H9 (cell line): ENCODE results near the gene POMGNT1. TPM values are rescaled to one million over a fixed set of nuclear protein-coding genes. Genes with fewer than 3 reads are reported as not detected.

Experiments used
- DNase-seq: peaks from one replicate; pipeline ENCODE4 v3.0.0-alpha.2; 2017
- H2AFZ ChIP-seq: one replicate; pipeline ENCODE4 v1.6.1; 2013; ENCODE audit warnings: mild to moderate bottlenecking, low read length, control low read depth, moderate library complexity
- H2AK5ac ChIP-seq: 2 replicates; pipeline ENCODE4 v1.6.1; 2013; ENCODE audit warnings: low read length, control low read depth, mixed read lengths; ENCODE audit not compliant: insufficient read length
- H2BK120ac ChIP-seq: one replicate; pipeline ENCODE4 v1.6.1; 2013; ENCODE audit warnings: low read depth, mild to moderate bottlenecking, low read length, control low read depth, inconsistent platforms; ENCODE audit not compliant: poor library complexity, severe bottlenecking
- H2BK12ac ChIP-seq: 2 replicates; pipeline ENCODE4 v1.6.1; 2013; ENCODE audit warnings: low read length, control low read depth, mixed read lengths, low read depth; ENCODE audit not compliant: insufficient read length
- H2BK15ac ChIP-seq: 2 replicates; pipeline ENCODE4 v1.6.1; 2013; ENCODE audit warnings: low read depth, low read length, control low read depth
- H2BK20ac ChIP-seq: one replicate; pipeline ENCODE4 v1.6.1; 2013; ENCODE audit warnings: low read depth, mild to moderate bottlenecking, low read length, control low read depth, inconsistent platforms; ENCODE audit not compliant: poor library complexity, severe bottlenecking
- H2BK5ac ChIP-seq: 2 replicates; pipeline ENCODE4 v1.6.1; 2013; ENCODE audit warnings: low read length, control low read depth, mixed read lengths; ENCODE audit not compliant: insufficient read length
- H3K14ac ChIP-seq: 2 replicates; pipeline ENCODE4 v1.6.1; 2013; ENCODE audit warnings: low read length, control low read depth; ENCODE audit not compliant: insufficient read depth
- H3K18ac ChIP-seq: 2 replicates; pipeline ENCODE4 v1.6.1; 2013; ENCODE audit warnings: low read depth, mild to moderate bottlenecking, mixed read lengths, low read length, control low read depth; ENCODE audit not compliant: insufficient read length
- H3K23ac ChIP-seq: 2 replicates; pipeline ENCODE4 v1.6.1; 2013; ENCODE audit warnings: low read length, control low read depth, mixed read lengths, low read depth; ENCODE audit not compliant: insufficient read length
- H3K23me2 ChIP-seq: 2 replicates; pipeline ENCODE4 v1.6.1; 2013; ENCODE audit warnings: low read depth, mild to moderate bottlenecking, mixed read lengths, low read length, control low read depth; ENCODE audit not compliant: insufficient read length, poor library complexity, severe bottlenecking
- H3K27ac ChIP-seq: 2 replicates; pipeline ENCODE4 v1.5.1; 2013; ENCODE audit warnings: low read length, control low read depth, mixed read lengths, low read depth; ENCODE audit not compliant: insufficient read length
- H3K27me3 ChIP-seq: 2 replicates; pipeline ENCODE4 v1.6.1; 2013; ENCODE audit warnings: low read length, control low read depth, inconsistent platforms; ENCODE audit not compliant: insufficient read depth
- H3K4ac ChIP-seq: 2 replicates; pipeline ENCODE4 v1.6.1; 2013; ENCODE audit warnings: low read depth, mild to moderate bottlenecking, control low read depth, inconsistent platforms, low read length, moderate library complexity
- H3K4me1 ChIP-seq: 2 replicates; pipeline ENCODE4 v1.6.1; 2013; ENCODE audit warnings: low read length, control low read depth, inconsistent platforms; ENCODE audit not compliant: insufficient read depth
- H3K4me2 ChIP-seq: 2 replicates; pipeline ENCODE4 v1.6.1; 2013; ENCODE audit warnings: low read length, control low read depth, mixed read lengths; ENCODE audit not compliant: insufficient read length, insufficient read depth
- H3K56ac ChIP-seq: 2 replicates; pipeline ENCODE4 v1.6.1; 2013; ENCODE audit warnings: low read depth, mild to moderate bottlenecking, mixed read lengths, low read length, control low read depth; ENCODE audit not compliant: insufficient read length
- H3K79me1 ChIP-seq: 2 replicates; pipeline ENCODE4 v1.6.1; 2013; ENCODE audit warnings: low read depth, mild to moderate bottlenecking, moderate library complexity, low read length, control low read depth, inconsistent platforms; ENCODE audit not compliant: insufficient read depth, poor library complexity, severe bottlenecking
- H3K79me2 ChIP-seq: 2 replicates; pipeline ENCODE4 v1.6.1; 2013; ENCODE audit warnings: low read length, control low read depth, inconsistent platforms; ENCODE audit not compliant: insufficient read depth
- H3K9ac ChIP-seq: 2 replicates; pipeline ENCODE4 v1.6.1; 2013; ENCODE audit warnings: low read length, control low read depth, mixed read lengths; ENCODE audit not compliant: insufficient read length; ENCODE audit errors: extremely low read depth
- H3K9me3 ChIP-seq: one replicate; pipeline ENCODE4 v1.6.1; 2013; ENCODE audit warnings: low read depth, low read length, inconsistent platforms; ENCODE audit not compliant: control insufficient read depth
- H3T11ph ChIP-seq: one replicate; pipeline ENCODE4 v1.6.1; 2013; ENCODE audit warnings: mild to moderate bottlenecking, low read length, control low read depth, inconsistent platforms
- H4K20me1 ChIP-seq: one replicate; pipeline ENCODE4 v1.6.1; 2013; ENCODE audit not compliant: control insufficient read depth, insufficient read length, insufficient read depth
- H4K5ac ChIP-seq: 2 replicates; pipeline ENCODE4 v1.6.1; 2013; ENCODE audit warnings: low read depth, mild to moderate bottlenecking, mixed read lengths, low read length, control low read depth; ENCODE audit not compliant: insufficient read length
- H4K8ac ChIP-seq: replicated peaks from 2 replicates; pipeline ENCODE4 v1.6.1; 2013; ENCODE audit warnings: low read length, control low read depth, mixed read lengths, low read depth; ENCODE audit not compliant: insufficient read length
- H4K91ac ChIP-seq: 2 replicates; pipeline ENCODE4 v1.6.1; 2013; ENCODE audit warnings: low read depth, mild to moderate bottlenecking, moderate library complexity, mixed read lengths, low read length, control low read depth; ENCODE audit not compliant: insufficient read length
- H3K27ac Mint-ChIP-seq, 3 experiments: 2 replicates in 2 of 3; 3 replicates in 1 of 3; pipeline ENCODE4 v1.8.0; 2020 to 2021; ENCODE audit warnings: mixed read lengths in 3 of 3, mild to moderate bottlenecking in 1 of 3, moderate library complexity in 1 of 3
- H3K27me3 Mint-ChIP-seq: 2 replicates; pipeline ENCODE4 v1.8.0; 2021; ENCODE audit warnings: low read depth, mild to moderate bottlenecking, moderate library complexity, mixed read lengths
- H3K36me3 Mint-ChIP-seq, 3 experiments: 2 replicates in 2 of 3; 3 replicates in 1 of 3; pipeline ENCODE4 v1.8.0; 2020 to 2021; ENCODE audit warnings: low read depth in 3 of 3, mixed read lengths in 3 of 3; ENCODE audit not compliant: insufficient read depth in 1 of 3
- H3K4me1 Mint-ChIP-seq, 2 experiments: 2 replicates each; pipeline ENCODE4 v1.8.0; 2020; ENCODE audit warnings: mixed read lengths in 2 of 2
- H3K4me3 Mint-ChIP-seq, 2 experiments: 2 replicates in 1 of 2; 3 replicates in 1 of 2; pipeline ENCODE4 v1.8.0; 2020 to 2021; ENCODE audit warnings: mild to moderate bottlenecking in 2 of 2, mixed read lengths in 2 of 2, moderate library complexity in 1 of 2
- H3K9me3 Mint-ChIP-seq, 2 experiments: 2 replicates in 1 of 2; 3 replicates in 1 of 2; pipeline ENCODE4 v1.8.0; 2020; ENCODE audit warnings: mild to moderate bottlenecking in 2 of 2, mixed read lengths in 2 of 2, moderate library complexity in 1 of 2
- WGBS: extraction: QIAGEN DNeasy Blood & Tissue Kit; methylation state at CpG from one replicate; pipeline ENCODE4 v1.1.7; 2013; ENCODE audit warnings: missing lambda C conversion rate, low lambda C conversion rate, mixed read lengths; ENCODE audit not compliant: insufficient read length; ENCODE audit errors: extremely low coverage; 5-methylcytosine and 5-hydroxymethylcytosine counted together
- total RNA-seq: library from RNA; stranded (reverse); gene quantifications from 2 replicates; pipeline ENCODE4 v1.2.1, GENCODE V29; 2021
- TF ChIP-seq, protein P1 (sequence below): fragments of 200-600 bp; sonication (generic); conservative IDR thresholded peaks from 3 replicates; pipeline ENCODE4 v1.8.0; 2021; ENCODE audit warnings: antibody characterized with exemption, mild to moderate bottlenecking

The POMGNT1 gene
- total RNA-seq, 1 experiment from 2014 or later = 62.6 TPM

DNA sequence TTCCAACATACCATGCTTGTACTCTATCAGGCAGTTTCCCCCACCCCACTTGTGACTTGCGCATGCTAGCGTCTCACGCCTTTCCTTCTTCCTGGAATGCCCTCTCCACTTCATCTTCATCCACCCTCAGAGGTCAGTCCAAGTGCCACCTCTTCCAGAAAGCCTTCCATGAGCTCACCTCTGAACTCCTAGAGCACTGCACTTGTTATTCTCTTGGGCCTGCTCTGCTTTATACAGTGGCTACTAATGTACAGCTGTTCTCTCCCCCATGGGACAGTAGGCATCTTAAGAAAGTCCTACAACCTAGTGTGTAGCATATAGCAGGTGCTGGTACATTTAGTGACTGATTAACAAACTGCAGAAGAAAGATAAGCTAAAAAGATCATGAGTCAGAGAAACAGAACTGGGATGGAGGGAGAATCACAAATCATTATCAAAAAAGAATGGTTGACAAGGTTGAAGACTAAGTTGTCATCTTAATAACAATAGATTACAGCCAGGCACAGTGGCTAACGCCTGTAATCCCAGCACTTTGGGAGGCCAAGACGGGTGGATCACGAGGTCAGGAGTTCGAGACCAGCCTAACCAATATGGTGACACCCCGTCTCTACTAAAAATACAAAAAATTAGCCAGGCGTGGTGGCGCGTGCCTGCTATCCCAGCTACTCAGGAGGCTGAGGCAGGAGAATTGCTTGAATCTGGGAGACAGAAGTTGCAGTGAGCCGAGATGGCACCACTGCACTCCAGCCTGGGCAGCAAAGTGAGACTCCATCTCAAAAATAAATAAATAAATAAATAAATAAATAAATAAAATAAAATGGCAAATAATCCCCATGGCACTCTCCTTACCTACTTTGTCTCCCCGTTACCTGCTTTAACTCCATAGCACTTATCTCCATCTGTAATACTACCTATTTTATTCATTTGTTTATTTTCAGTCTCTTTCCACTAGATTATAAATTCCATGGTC, 39.6 kb downstream of the POMGNT1 start:
- H3K27ac Mint-ChIP-seq = no peak overlapping the region
- no CpG with 5 or more reads among the region's 13 CpGs for WGBS
- TF ChIP-seq, protein P1, sequence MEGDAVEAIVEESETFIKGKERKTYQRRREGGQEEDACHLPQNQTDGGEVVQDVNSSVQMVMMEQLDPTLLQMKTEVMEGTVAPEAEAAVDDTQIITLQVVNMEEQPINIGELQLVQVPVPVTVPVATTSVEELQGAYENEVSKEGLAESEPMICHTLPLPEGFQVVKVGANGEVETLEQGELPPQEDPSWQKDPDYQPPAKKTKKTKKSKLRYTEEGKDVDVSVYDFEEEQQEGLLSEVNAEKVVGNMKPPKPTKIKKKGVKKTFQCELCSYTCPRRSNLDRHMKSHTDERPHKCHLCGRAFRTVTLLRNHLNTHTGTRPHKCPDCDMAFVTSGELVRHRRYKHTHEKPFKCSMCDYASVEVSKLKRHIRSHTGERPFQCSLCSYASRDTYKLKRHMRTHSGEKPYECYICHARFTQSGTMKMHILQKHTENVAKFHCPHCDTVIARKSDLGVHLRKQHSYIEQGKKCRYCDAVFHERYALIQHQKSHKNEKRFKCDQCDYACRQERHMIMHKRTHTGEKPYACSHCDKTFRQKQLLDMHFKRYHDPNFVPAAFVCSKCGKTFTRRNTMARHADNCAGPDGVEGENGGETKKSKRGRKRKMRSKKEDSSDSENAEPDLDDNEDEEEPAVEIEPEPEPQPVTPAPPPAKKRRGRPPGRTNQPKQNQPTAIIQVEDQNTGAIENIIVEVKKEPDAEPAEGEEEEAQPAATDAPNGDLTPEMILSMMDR = no peak

More for the DNA sequence above, 39.6 kb downstream of the POMGNT1 start:
- Histone ChIP-seq H3K23ac (no peak overlapping the region), H4K20me1 (no peaks in the 10 kb centered on the region), H3K79me1 (no peaks in the 10 kb centered on the region), H2BK120ac (no peak overlapping the region), H3T11ph (no peak overlapping the region), H2BK20ac (no peak overlapping the region), H4K8ac (no peak overlapping the region), H3K56ac (no peak overlapping the region), H4K91ac (no peak overlapping the region), H3K18ac (no peak overlapping the region), H3K23me2 (no peaks in the 10 kb centered on the region), H3K9me3 (no peaks in the 10 kb centered on the region), H3K4me2 (no peak overlapping the region), H3K4me1 (no peaks in the 10 kb centered on the region), H3K79me2 (no peaks in the 10 kb centered on the region), H2AK5ac (no peak overlapping the region), H4K5ac (no peak overlapping the region), H3K4ac (no peak overlapping the region), H2BK12ac (no peak overlapping the region), H3K27me3 (no peaks in the 10 kb centered on the region), H2BK5ac (no peak overlapping the region), H3K9ac (no peak overlapping the region), H2BK15ac (no peak overlapping the region), H3K27ac (no peak overlapping the region), H2AFZ (no peak overlapping the region), H3K14ac (no peak overlapping the region)
- H3K36me3 Mint-ChIP-seq = no peaks in the 10 kb centered on the region; a peak in 1 of 7 replicates
- peaks cover 1% of the 10 kb centered on the region; the same call in 1 of the 2 replicates for H3K27me3 Mint-ChIP-seq
- no peak overlapping the region for H3K4me3 Mint-ChIP-seq
- DNase-seq = no peak
- H3K9me3 Mint-ChIP-seq = no peaks in the 10 kb centered on the region
- no peaks in the 10 kb centered on the region for H3K4me1 Mint-ChIP-seq
